B cell (primary cell): ENCODE results near the gene GANC. TPM values are rescaled to one million over a fixed set of nuclear protein-coding genes. Genes with fewer than 3 reads are reported as not detected.

Experiments
- ATAC-seq: fragments of 200-7000 bp; cut with Tn5 transposase; one replicate; pipeline ENCODE4 v1.10.0; 2021; ENCODE audit warnings: low read depth, mild to moderate bottlenecking, moderate number of reproducible peaks, moderate library complexity
- CTCF ChIA-PET: fragments of 350-600 bp; sonication (Branson Sonifier 250); formaldehyde crosslinking; loops from one replicate; lab custom pipeline; 2021; ENCODE audit warnings: antibody characterized with exemption, inconsistent platforms; lab: Charles Lee
- POLR2A ChIA-PET: fragments of 350-600 bp; sonication (Branson Sonifier 250); formaldehyde crosslinking; loops from one replicate; lab custom pipeline; 2021; ENCODE audit warnings: antibody characterized with exemption; lab: Charles Lee
- DNase-seq: peaks from one replicate; pipeline ENCODE4 v3.0.0; 2013
- H2AFZ ChIP-seq: 2 replicates; pipeline ENCODE4 v1.6.1; 2012; ENCODE audit warnings: mild to moderate bottlenecking, low read depth, low read length; ENCODE audit not compliant: insufficient read depth, poor library complexity, severe bottlenecking
- H3K27ac ChIP-seq, 2 donors: 1 replicate in 1 of 2; 2 replicates in 1 of 2; pipeline ENCODE4 v1.5.1; 2012 to 2013; ENCODE audit warnings: low read length in 2 of 2, mild to moderate bottlenecking in 2 of 2, moderate library complexity in 1 of 2
- H3K27me3 ChIP-seq, 4 experiments: fragments of 200-600 bp in 1 of 4; sonication (generic) in 1 of 4; replicated peaks in 1 of 4; 1 replicate in 2 of 4; 2 replicates in 2 of 4; pipeline versions ENCODE4 v1.6.1 to v1.7.0; 2013 to 2016; ENCODE audit warnings: low read length in 3 of 4, mild to moderate bottlenecking in 2 of 4, mixed read lengths in 1 of 4, moderate library complexity in 1 of 4; ENCODE audit not compliant: insufficient read depth in 4 of 4, control insufficient read depth in 3 of 4; ENCODE audit errors: control extremely low read depth in 1 of 4
- H3K36me3 ChIP-seq, 2 experiments: replicated peaks in 1 of 2; 1 replicate in 1 of 2; 2 replicates in 1 of 2; pipeline versions ENCODE4 v1.6.1 to v1.7.1; 2013; ENCODE audit warnings: low read length in 1 of 2; ENCODE audit not compliant: insufficient read depth in 2 of 2, control insufficient read depth in 1 of 2; ENCODE audit errors: control extremely low read depth in 1 of 2, extremely low read depth in 1 of 2
- H3K4me1 ChIP-seq, 2 donors: fragments of 200-600 bp in 1 of 2; sonication (generic) in 1 of 2; 1 replicate in 1 of 2; 2 replicates in 1 of 2; pipeline versions ENCODE4 v1.5.1 to v1.6.1; 2013 to 2017; ENCODE audit warnings: low read length in 2 of 2; ENCODE audit not compliant: control insufficient read depth in 2 of 2, insufficient read depth in 2 of 2
- H3K4me2 ChIP-seq: replicated peaks from 2 replicates; pipeline ENCODE3; 2012; ENCODE audit warnings: mild to moderate bottlenecking, low read depth, low read length; ENCODE audit not compliant: poor library complexity, severe bottlenecking
- H3K4me3 ChIP-seq, 5 experiments: fragments of 200-600 bp in 1 of 5; sonication (generic) in 1 of 5; 1 replicate in 3 of 5; 2 replicates in 2 of 5; pipeline versions ENCODE4 v1.5.1 to v1.7.0; 2011 to 2016; ENCODE audit warnings: low read length in 4 of 5, mild to moderate bottlenecking in 4 of 5, low read depth in 2 of 5, control low read depth in 1 of 5, moderate library complexity in 1 of 5; ENCODE audit not compliant: insufficient read depth in 1 of 5; ENCODE audit errors: control extremely low read depth in 1 of 5, extremely low read depth in 1 of 5
- H3K79me2 ChIP-seq: fragments of 200-600 bp; sonication (generic); one replicate; pipeline ENCODE4 v1.6.0; 2016; ENCODE audit warnings: low read length; ENCODE audit not compliant: control insufficient read depth, insufficient read depth
- H3K9ac ChIP-seq: fragments of 200-600 bp; sonication (generic); 2 replicates; pipeline ENCODE4 v1.6.1; 2017; ENCODE audit warnings: mild to moderate bottlenecking, low read length, moderate library complexity
- H3K9me3 ChIP-seq, 3 donors: one replicate each; pipeline versions ENCODE4 v1.6.1 to v1.7.1; 2013; ENCODE audit warnings: low read length in 2 of 3; ENCODE audit not compliant: control insufficient read depth in 2 of 3, insufficient read depth in 1 of 3; ENCODE audit errors: control extremely low read depth in 1 of 3
- H4K20me1 ChIP-seq: 2 replicates; pipeline ENCODE4 v1.6.0; 2012; ENCODE audit warnings: mild to moderate bottlenecking, low read length; ENCODE audit not compliant: insufficient read depth, control insufficient read depth, poor library complexity, severe bottlenecking
- H3K27ac Mint-ChIP-seq: one replicate; pipeline ENCODE4 v1.8.0; 2021; ENCODE audit warnings: mixed read lengths
- H3K27me3 Mint-ChIP-seq: one replicate; pipeline ENCODE4 v1.8.0; 2021; ENCODE audit warnings: mixed read lengths
- H3K4me1 Mint-ChIP-seq: one replicate; pipeline ENCODE4 v1.8.0; 2021; ENCODE audit warnings: mixed read lengths
- H3K4me3 Mint-ChIP-seq: one replicate; pipeline ENCODE4 v1.8.0; 2021; ENCODE audit warnings: mixed read lengths
- H3K9me3 Mint-ChIP-seq: one replicate; pipeline ENCODE4 v1.8.0; 2022; ENCODE audit warnings: mixed read lengths; ENCODE audit not compliant: insufficient read depth
- CTCF ChIP-seq: fragments of 200-600 bp; IDR thresholded peaks from one replicate; pipeline ENCODE4 v1.8.0; 2022; ENCODE audit warnings: antibody characterized with exemption, mild to moderate bottlenecking
- EZH2 ChIP-seq: IDR thresholded peaks from 2 replicates; pipeline ENCODE4 v1.6.1; 2012; ENCODE audit warnings: borderline replicate concordance, low read depth, mild to moderate bottlenecking, moderate library complexity, low read length; ENCODE audit not compliant: insufficient read depth, poor library complexity, severe bottlenecking
- WGBS: methylation state at CpG from one replicate; pipeline ENCODE4 v1.1.5; 2013; ENCODE audit warnings: missing lambda C conversion rate; ENCODE audit not compliant: insufficient coverage; 5-methylcytosine and 5-hydroxymethylcytosine counted together
- intact Hi-C: fragments of 100-400 bp; cut with micrococcal nuclease; formaldehyde crosslinking; loops from one replicate; pipeline ENCODE4 v1.10.0; 2022
- polyA plus RNA-seq: library from polyadenylated mRNA; depleted of rRNA; stranded (reverse); fragments of >200 nt; gene quantifications from 2 replicates; pipeline ENCODE4 v1.2.3, GENCODE V29; 2012
- total RNA-seq, 2 donors: library from RNA; stranded (reverse); fragments of 120-200 nt in 1 of 2; gene quantifications; 1 replicate in 1 of 2; 2 replicates in 1 of 2; pipeline versions ENCODE4 v1.2.3 to v1.2.4, GENCODE V29; 2013 to 2022

Gene GANC
- total and polyA plus RNA-seq, 2 donors (not counting 1 experiment from before 2014, with no cell fraction given): 43.5 to 122 TPM

DNA sequence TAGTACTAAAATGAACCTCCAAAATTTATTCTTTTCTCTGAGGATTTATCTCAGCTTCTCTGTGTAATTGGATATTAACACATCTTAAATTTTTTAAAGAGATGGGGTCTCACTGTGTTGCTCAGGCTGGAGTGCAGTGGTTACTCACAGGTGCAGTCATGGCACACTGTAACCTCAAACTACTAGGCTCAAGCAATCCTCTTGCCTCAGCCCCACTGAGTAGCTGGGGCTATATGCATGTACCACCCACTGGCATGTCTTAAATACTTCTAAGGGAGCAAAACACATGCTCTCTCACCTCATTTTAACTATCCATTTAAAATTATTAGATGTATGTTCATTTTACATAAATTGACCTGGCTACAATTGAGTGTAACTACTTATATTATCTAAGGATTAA lies 11.6 kb downstream of the GANC start:
- H2AFZ ChIP-seq: no peak overlapping the region
- no peaks in the 10 kb centered on the region for H3K27me3 ChIP-seq
- no peak overlapping the region for H3K9ac ChIP-seq
- Mint-ChIP-seq H3K27ac (no peak overlapping the region), H3K4me3 (no peak overlapping the region), H3K4me1 (peaks cover under 1% of the 10 kb centered on the region), H3K9me3 (no peaks in the 10 kb centered on the region), H3K27me3 (no peaks in the 10 kb centered on the region)
- no peaks in the 10 kb centered on the region for H3K9me3 ChIP-seq
- ChIA-PET CTCF (no interaction called here), POLR2A (no interaction called here)
- no peak overlapping the region for H3K4me3 ChIP-seq
- no peak for TF ChIP-seq EZH2
- TF ChIP-seq CTCF: no peak
- ATAC-seq (no peak), DNase-seq (no peak)
- H3K4me2 ChIP-seq: no peak overlapping the region
- intact Hi-C loops: no loop called here
- H4K20me1 ChIP-seq: no peaks in the 10 kb centered on the region
- no peak overlapping the region for H3K27ac ChIP-seq
- no peaks in the 10 kb centered on the region for H3K4me1 ChIP-seq
- H3K36me3 ChIP-seq: peaks cover 0 to 78% of the 10 kb centered on the region in 2 experiments
- H3K79me2 ChIP-seq: no peaks in the 10 kb centered on the region

DNA sequence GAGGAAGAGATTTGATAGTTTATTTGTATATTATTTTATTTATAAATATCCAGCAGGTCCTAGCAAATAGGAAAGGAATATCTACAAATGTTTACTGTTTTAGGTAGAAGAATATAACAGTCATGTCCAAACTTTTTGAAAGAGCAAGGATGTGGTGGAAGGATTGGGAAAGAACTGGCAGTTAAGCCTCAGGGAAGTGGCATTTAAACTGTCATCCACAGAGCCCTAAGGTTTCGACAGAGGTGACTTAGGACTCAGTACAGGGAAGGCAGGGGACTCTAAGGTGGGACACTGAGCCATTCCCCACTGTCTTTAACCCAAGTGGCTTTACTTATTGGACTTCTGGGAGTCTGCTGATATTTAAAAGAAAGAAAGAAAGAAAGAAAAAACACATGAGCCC lies 12.0 kb downstream of the GANC start:
- intact Hi-C loops: no loop called here
- Mint-ChIP-seq H3K27ac (no peak overlapping the region), H3K4me3 (no peak overlapping the region), H3K9me3 (no peaks in the 10 kb centered on the region), H3K4me1 (no peaks in the 10 kb centered on the region), H3K27me3 (no peaks in the 10 kb centered on the region)
- Histone ChIP-seq H3K27me3 (no peaks in the 10 kb centered on the region), H2AFZ (no peak overlapping the region), H3K36me3 (peaks cover 0 to 78% of the 10 kb centered on the region in 2 experiments), H4K20me1 (no peaks in the 10 kb centered on the region), H3K4me3 (no peak overlapping the region), H3K4me1 (no peaks in the 10 kb centered on the region), H3K9ac (no peak overlapping the region), H3K27ac (no peak overlapping the region), H3K9me3 (no peaks in the 10 kb centered on the region), H3K4me2 (no peak overlapping the region), H3K79me2 (no peaks in the 10 kb centered on the region)
- DNase-seq (no peak), ATAC-seq (no peak)
- TF ChIP-seq CTCF: no peak
- TF ChIP-seq EZH2: no peak
- WGBS: no CpG with 5 or more reads among the region's 1 CpG
- POLR2A ChIA-PET: no interaction called here
- CTCF ChIA-PET: no interaction called here
